Measurements from ENCODE around the gene HABP4. TPM values are rescaled to one million over a fixed set of nuclear protein-coding genes. Genes with fewer than 3 reads are reported as not detected.

The HABP4 gene
- total RNA-seq, 1 donor from 2014 or later = 6.6 TPM

GRCh38 chr9:96467784-96468183 is 17.8 kb downstream of the HABP4 start:
- TF ChIP-seq CTCF (IDR thresholded peaks at IDR 0.05; ENCODE audit: insufficient read depth, low read length, severe bottlenecking) = no peak
- FAIRE-seq = no peak
- peaks cover 5% of the 10 kb centered on the region for H3K36me3 ChIP-seq (ENCODE audit: control insufficient read depth, insufficient read depth, low read length)

GRCh38 chr9:96476013-96476412 is 26.0 kb downstream of the HABP4 start:
- DNase-seq (ENCODE audit: low read depth) (no peak), FAIRE-seq (no peak)
- peaks cover 6% of the 10 kb centered on the region for H3K36me3 ChIP-seq (ENCODE audit: control insufficient read depth, insufficient read depth, low read length)
- no peak overlapping the region for H3K4me3 ChIP-seq (ENCODE audit: low read depth, low read length)
- TF ChIP-seq CTCF (IDR thresholded peaks at IDR 0.05; ENCODE audit: insufficient read depth, low read length, severe bottlenecking) = no peak
- H3K27me3 ChIP-seq (ENCODE audit: control insufficient read depth, insufficient read depth, low read length) = no peaks in the 10 kb centered on the region

More at GRCh38 chr9:96467784-96468183, 17.8 kb downstream of the HABP4 start:
- DNase-seq (ENCODE audit: low read depth) = no peak
- H3K4me3 ChIP-seq (ENCODE audit: low read depth, low read length) = no peak overlapping the region
- H3K27me3 ChIP-seq (ENCODE audit: control insufficient read depth, insufficient read depth, low read length) = no peaks in the 10 kb centered on the region

GRCh38 chr9:96476591-96476990 is 26.6 kb downstream of the HABP4 start:
- Histone ChIP-seq H3K27me3 (ENCODE audit: control insufficient read depth, insufficient read depth, low read length) (no peaks in the 10 kb centered on the region), H3K36me3 (ENCODE audit: control insufficient read depth, insufficient read depth, low read length) (peaks cover 6% of the 10 kb centered on the region), H3K4me3 (ENCODE audit: low read depth, low read length) (no peak overlapping the region)
- FAIRE-seq (no peak), DNase-seq (ENCODE audit: low read depth) (peak; percentile 52)
- no peak for TF ChIP-seq CTCF (IDR thresholded peaks at IDR 0.05; ENCODE audit: insufficient read depth, low read length, severe bottlenecking)

- DNase-seq (ENCODE audit: low read depth) (no peak), FAIRE-seq (no peak)
- Histone ChIP-seq H3K36me3 (ENCODE audit: control insufficient read depth, insufficient read depth, low read length) (peaks cover 1% of the 10 kb centered on the region), H3K27me3 (ENCODE audit: control insufficient read depth, insufficient read depth, low read length) (no peaks in the 10 kb centered on the region), H3K4me3 (ENCODE audit: low read depth, low read length) (no peak overlapping the region)
- no peak for TF ChIP-seq CTCF (IDR thresholded peaks at IDR 0.05; ENCODE audit: insufficient read depth, low read length, severe bottlenecking)
These were observed 28.9 kb downstream of the HABP4 start for GRCh38 chr9:96478829-96479371.

- DNase-seq (ENCODE audit: low read depth) (no peak), FAIRE-seq (no peak)
- peaks cover 5% of the 10 kb centered on the region for H3K36me3 ChIP-seq (ENCODE audit: control insufficient read depth, insufficient read depth, low read length)
- TF ChIP-seq CTCF (IDR thresholded peaks at IDR 0.05; ENCODE audit: insufficient read depth, low read length, severe bottlenecking) = no peak
- no peak overlapping the region for H3K4me3 ChIP-seq (ENCODE audit: low read depth, low read length)
- H3K27me3 ChIP-seq (ENCODE audit: control insufficient read depth, insufficient read depth, low read length) = no peaks in the 10 kb centered on the region
These were observed 30.8 kb downstream of the HABP4 start for GRCh38 chr9:96480736-96481135.

GRCh38 chr9:96482476-96482875 is 32.5 kb downstream of the HABP4 start:
- DNase-seq (ENCODE audit: low read depth) = no peak
- no peak for FAIRE-seq
- Histone ChIP-seq H3K36me3 (ENCODE audit: control insufficient read depth, insufficient read depth, low read length) (peaks cover 7% of the 10 kb centered on the region), H3K4me3 (ENCODE audit: low read depth, low read length) (no peak overlapping the region), H3K27me3 (ENCODE audit: control insufficient read depth, insufficient read depth, low read length) (no peaks in the 10 kb centered on the region)
- TF ChIP-seq CTCF (IDR thresholded peaks at IDR 0.05; ENCODE audit: insufficient read depth, low read length, severe bottlenecking) = no peak

Data from bronchial epithelial cell (primary cell).